ENCODE measurements around the gene ZNHIT2. TPM values are rescaled to one million over a fixed set of nuclear protein-coding genes. Genes with fewer than 3 reads are reported as not detected.

Gene ZNHIT2
- total RNA-seq, 2 donors from 2014 or later = 32.7 to 37.8 TPM

DNA sequence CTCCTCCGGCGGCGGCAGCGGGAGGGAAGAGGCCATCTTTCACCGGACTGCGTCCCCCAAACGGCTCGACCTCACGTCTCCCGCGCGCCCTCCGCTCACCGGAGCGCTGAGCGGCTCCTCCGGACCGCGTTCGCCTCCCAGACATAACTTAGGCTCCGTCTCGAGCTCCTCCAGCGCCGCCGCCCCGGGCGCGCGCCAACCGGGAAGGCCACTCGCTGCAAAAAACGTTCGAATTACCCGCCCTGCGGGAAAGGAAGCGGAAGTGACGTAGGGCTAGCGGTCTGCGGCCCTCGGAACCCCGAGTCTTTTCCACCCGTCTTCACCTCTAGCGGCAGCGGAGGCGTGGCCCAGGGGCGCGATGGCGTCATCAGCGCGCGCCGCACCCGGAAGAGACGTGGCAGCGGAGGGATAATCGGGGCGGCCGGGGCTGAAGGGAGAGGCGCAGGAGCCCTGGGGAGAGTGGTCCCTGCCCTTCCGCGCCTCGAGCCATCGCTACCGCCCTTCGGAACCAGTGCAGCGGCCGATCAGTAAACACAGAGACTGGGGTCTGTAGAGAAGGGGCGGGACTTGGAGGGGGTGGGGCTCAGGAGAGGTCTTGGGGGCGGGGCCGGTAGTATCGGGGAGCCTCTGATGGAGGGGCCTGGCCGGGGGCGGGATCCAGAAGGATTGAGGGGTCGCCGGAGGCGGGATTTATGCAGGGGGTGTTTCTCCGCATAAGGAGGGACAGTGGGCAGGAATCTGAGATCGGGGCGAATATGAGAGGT lies 33.5 kb downstream of the ZNHIT2 start, which contains the start of the genes CDCA5 and ZFPL1:
Gene CDCA5, minus strand, starts transcription at position 207 of the 764 bp plus-strand sequence. Its CDS starts 62 bp downstream, at position 145.
Gene ZFPL1, plus strand, starts transcription at position 389 of the 764 bp plus-strand sequence. CDS start 477 bp downstream, outside the sequence.
- H3K4me3 ChIP-seq = peak within 1 kb of the TSS; percentile 77 to 78
- no peaks in the 10 kb centered on the region for H3K27me3 ChIP-seq (replicated peaks; ENCODE audit: insufficient read depth)
- H3K36me3 ChIP-seq = peaks cover 0 to 5% of the 10 kb centered on the region in 2 donors
- under 1% methylated on average over 60 of the region's 79 CpGs for WGBS
- peak within 1 kb of the TSS; percentile 91 to 94 for H3K27ac ChIP-seq
- intact Hi-C loops (cut with DNase I) = loop anchor here (5.0 kb wide), 2 partner anchors 33 to 42 kb away; partner anchors contain the start of genes SAC3D1 and ZNHIT2
- DNase-seq (ENCODE audit: low spot score) = peak; percentile 93
- H3K4me1 ChIP-seq (replicated peaks) = peaks cover 5% of the 10 kb centered on the region
- no peaks in the 10 kb centered on the region for H3K9me3 ChIP-seq
- TF ChIP-seq POLR2AphosphoS5 (IDR thresholded peaks at IDR 0.05) (peak; percentile 100), POLR2A (IDR thresholded peaks at IDR 0.05) (peak; percentile 57)
- TF ChIP-seq, protein P1, sequence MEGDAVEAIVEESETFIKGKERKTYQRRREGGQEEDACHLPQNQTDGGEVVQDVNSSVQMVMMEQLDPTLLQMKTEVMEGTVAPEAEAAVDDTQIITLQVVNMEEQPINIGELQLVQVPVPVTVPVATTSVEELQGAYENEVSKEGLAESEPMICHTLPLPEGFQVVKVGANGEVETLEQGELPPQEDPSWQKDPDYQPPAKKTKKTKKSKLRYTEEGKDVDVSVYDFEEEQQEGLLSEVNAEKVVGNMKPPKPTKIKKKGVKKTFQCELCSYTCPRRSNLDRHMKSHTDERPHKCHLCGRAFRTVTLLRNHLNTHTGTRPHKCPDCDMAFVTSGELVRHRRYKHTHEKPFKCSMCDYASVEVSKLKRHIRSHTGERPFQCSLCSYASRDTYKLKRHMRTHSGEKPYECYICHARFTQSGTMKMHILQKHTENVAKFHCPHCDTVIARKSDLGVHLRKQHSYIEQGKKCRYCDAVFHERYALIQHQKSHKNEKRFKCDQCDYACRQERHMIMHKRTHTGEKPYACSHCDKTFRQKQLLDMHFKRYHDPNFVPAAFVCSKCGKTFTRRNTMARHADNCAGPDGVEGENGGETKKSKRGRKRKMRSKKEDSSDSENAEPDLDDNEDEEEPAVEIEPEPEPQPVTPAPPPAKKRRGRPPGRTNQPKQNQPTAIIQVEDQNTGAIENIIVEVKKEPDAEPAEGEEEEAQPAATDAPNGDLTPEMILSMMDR (IDR thresholded peaks at IDR 0.05) = peak in 2 of 4 experiments; percentile 29 to 30

DNA sequence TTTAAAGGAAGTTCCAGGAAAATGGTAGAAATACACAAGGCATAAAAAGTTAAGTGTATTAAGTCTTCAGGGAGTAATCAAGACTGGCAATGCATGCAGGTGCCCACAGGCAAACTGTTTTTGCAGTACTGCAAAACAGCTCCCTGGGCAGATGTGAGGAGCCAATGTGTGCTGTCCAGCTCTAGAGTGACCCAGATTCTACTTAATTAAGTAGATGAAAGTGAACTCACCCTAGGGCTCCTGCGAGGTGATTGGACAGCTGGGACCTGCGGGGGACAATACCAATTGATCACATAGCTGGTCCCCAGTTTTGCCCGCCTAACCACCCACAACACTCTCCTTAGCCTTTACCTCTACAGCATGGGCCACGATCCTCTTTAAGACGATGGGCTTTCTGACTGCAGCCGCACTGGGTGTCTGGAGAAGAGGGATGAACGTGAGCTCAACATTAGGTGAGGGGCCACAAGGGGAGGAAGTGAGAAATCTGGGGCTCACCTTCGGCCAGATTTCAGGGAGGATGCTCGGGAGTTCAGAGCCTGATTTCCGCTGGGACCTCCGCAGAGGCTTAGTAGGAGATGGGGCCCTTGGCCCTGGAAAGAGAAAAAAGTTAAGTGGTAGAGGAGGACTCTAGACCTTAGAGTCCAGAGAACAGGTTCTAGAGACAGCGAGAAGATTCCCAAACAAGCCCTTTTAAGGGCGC lies 34.2 kb downstream of the ZNHIT2 start:
- WGBS = 6% methylated on average over 13 of the region's 13 CpGs
- no peak for DNase-seq (ENCODE audit: low spot score)
- Histone ChIP-seq H3K36me3 (peaks cover 0 to 5% of the 10 kb centered on the region in 2 donors), H3K4me1 (replicated peaks) (peaks cover 5% of the 10 kb centered on the region), H3K4me3 (peak overlapping the region; percentile 77 to 78), H3K27ac (peak overlapping the region; percentile 91 to 94), H3K27me3 (replicated peaks; ENCODE audit: insufficient read depth) (no peaks in the 10 kb centered on the region), H3K9me3 (no peaks in the 10 kb centered on the region)
- TF ChIP-seq POLR2AphosphoS5 (IDR thresholded peaks at IDR 0.05) = no peak
- TF ChIP-seq, protein P1 (IDR thresholded peaks at IDR 0.05) = no peak
- TF ChIP-seq POLR2A (IDR thresholded peaks at IDR 0.05) = no peak
- intact Hi-C loops (cut with DNase I) = loop anchor here (5.0 kb wide), 2 partner anchors 34 to 41 kb away; partner anchors contain the start of genes SAC3D1 and ZNHIT2

DNA sequence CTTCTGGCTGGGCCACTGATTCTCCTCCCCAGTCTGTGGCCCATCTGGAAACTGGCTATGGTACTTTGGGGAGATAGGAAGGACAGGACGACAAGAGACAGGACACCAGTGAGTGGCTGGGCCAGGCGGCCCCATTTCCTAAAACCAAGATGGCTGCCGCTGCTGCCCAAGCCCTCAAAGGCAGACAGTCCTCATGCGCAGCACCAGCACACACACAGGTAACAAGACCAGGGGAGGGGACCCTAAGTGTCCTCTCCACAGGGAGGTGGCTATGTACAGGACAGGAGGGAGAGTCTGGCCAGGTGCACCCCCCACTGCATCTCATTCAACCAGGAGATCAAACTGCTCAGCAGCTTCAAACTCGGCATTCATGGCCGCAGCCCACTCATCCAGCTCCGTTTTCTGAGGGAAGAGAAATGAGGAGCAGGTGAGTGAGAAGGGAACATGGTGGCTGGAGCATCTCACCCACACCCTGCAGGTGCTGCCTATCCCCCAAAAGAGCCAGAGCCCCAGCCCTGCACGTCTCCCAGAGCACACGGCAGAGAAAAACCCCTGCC lies 38.6 kb downstream of the ZNHIT2 start:
- H3K27me3 ChIP-seq (replicated peaks; ENCODE audit: insufficient read depth) = no peaks in the 10 kb centered on the region
- H3K9me3 ChIP-seq = no peaks in the 10 kb centered on the region
- no peak for TF ChIP-seq POLR2A (IDR thresholded peaks at IDR 0.05)
- TF ChIP-seq, protein P1 (IDR thresholded peaks at IDR 0.05) = no peak
- TF ChIP-seq POLR2AphosphoS5 (IDR thresholded peaks at IDR 0.05) = no peak
- H3K36me3 ChIP-seq = no peaks in the 10 kb centered on the region
- no peak overlapping the region for H3K4me3 ChIP-seq
- 90% methylated on average over 9 of the region's 9 CpGs for WGBS
- H3K4me1 ChIP-seq (replicated peaks) = no peaks in the 10 kb centered on the region
- intact Hi-C loops (cut with DNase I) = no loop called here
- H3K27ac ChIP-seq = no peak overlapping the region
- no peak for DNase-seq (ENCODE audit: low spot score)

DNA sequence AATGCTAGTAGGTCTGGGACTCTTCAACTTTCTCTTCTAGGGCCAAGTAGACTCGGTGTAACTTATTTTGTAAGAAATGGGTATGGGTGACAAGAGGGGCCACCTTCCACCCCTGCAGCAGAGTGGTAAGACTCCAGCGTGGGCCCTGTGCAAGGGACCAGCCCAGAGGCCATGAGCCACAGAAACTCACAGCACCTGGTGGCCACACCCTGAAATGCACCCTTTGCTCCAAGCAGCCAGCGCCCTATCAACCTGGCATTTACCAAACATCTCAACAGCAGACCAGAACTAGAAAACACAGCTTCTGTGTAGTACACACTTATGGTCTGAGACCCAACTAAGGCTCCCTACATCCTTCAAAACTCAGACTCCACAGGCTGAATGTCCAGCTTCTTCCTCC lies 39.4 kb downstream of the ZNHIT2 start:
- no peak overlapping the region for H3K27ac ChIP-seq
- no peak for DNase-seq (ENCODE audit: low spot score)
- no peaks in the 10 kb centered on the region for H3K9me3 ChIP-seq
- H3K4me1 ChIP-seq (replicated peaks) = no peaks in the 10 kb centered on the region
- H3K4me3 ChIP-seq = no peak overlapping the region
- intact Hi-C loops (cut with DNase I) = no loop called here
- no peaks in the 10 kb centered on the region for H3K27me3 ChIP-seq (replicated peaks; ENCODE audit: insufficient read depth)
- 58% methylated on average over 3 of the region's 3 CpGs for WGBS
- no peaks in the 10 kb centered on the region for H3K36me3 ChIP-seq
- TF ChIP-seq POLR2AphosphoS5 (IDR thresholded peaks at IDR 0.05) (no peak), POLR2A (IDR thresholded peaks at IDR 0.05) (no peak)
- TF ChIP-seq, protein P1 (IDR thresholded peaks at IDR 0.05) = peak; percentile 29 to 64 (median 45)
